ENCODE results near the gene EDC4.

EDC4 gene

DNA sequence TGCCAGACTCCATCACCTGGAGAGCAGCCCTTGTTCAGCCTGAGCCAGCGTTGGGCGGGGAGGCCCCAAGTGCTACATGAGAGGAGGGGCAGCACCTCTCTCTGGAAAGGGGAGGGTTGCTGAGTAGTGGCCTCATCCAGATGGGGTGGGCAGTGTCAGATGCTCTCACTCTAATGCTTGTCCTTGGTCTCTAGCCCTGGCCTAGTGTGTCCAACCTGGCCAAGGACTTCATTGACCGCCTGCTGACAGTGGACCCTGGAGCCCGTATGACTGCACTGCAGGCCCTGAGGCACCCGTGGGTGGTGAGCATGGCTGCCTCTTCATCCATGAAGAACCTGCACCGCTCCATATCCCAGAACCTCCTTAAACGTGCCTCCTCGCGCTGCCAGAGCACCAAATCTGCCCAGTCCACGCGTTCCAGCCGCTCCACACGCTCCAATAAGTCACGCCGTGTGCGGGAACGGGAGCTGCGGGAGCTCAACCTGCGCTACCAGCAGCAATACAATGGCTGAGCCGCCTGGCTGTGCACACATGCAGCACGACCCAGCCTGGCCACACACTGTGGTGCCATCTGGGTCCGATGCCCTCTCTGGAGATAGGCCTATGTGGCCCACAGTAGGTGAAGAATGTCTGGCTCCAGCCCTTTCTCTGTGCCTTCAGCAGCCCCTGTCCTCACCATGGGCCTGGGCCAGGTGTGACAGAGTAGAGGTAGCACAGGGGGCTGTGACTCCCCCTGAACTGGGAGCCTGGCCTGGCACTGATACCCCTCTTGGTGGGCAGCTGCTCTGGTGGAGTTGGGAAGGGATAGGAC is 54.5 kb downstream of the EDC4 start:
- DNase-seq (ENCODE audit: low spot score): no peak
- Histone ChIP-seq H2AK5ac (ENCODE audit: low read depth, low read length) (no peak overlapping the region), H3K27ac (replicated peaks; ENCODE audit: low read length) (no peak overlapping the region), H3K18ac (ENCODE audit: low read length) (no peak overlapping the region), H3K4ac (ENCODE audit: low read length) (no peak overlapping the region), H3K79me1 (ENCODE audit: low read depth, low read length) (peaks cover 4% of the 10 kb centered on the region), H3K9ac (ENCODE audit: low read depth, low read length, poor library complexity) (peak overlapping the region; percentile 72), H2BK120ac (ENCODE audit: low read depth, low read length) (no peak overlapping the region), H3K36me3 (replicated peaks in 1 of 2; ENCODE audit: control insufficient read depth in 2 of 2, insufficient read depth in 2 of 2, low read length in 2 of 2) (peaks cover 18 to 77% of the 10 kb centered on the region in 2 donors), H2BK12ac (ENCODE audit: low read length) (no peak overlapping the region), H3K14ac (ENCODE audit: low read length) (no peak overlapping the region), H3K9me3 (replicated peaks in 1 of 2; ENCODE audit: control insufficient read depth in 2 of 2, insufficient read depth in 1 of 2, low read depth in 1 of 2, low read length in 2 of 2) (peaks cover 0 to 2% of the 10 kb centered on the region in 2 donors), H2BK5ac (ENCODE audit: low read length) (peak overlapping the region; percentile 46), H3K4me3 (ENCODE audit: low read length in 2 of 2) (no peak overlapping the region), H3K23ac (ENCODE audit: low read depth, low read length, poor library complexity) (peak overlapping the region; percentile 59), H3K27me3 (ENCODE audit: control insufficient read depth in 3 of 3, insufficient read depth in 3 of 3, low read depth in 1 of 3, low read length in 3 of 3) (no peaks in the 10 kb centered on the region), H3K4me1 (ENCODE audit: control insufficient read depth in 2 of 2, insufficient read depth in 1 of 2, low read depth in 1 of 2, low read length in 2 of 2) (no peaks in the 10 kb centered on the region), H4K8ac (ENCODE audit: low read depth, low read length) (no peak overlapping the region), H3K4me2 (ENCODE audit: insufficient read depth, low read length, poor library complexity, severe bottlenecking) (no peak overlapping the region), H2AFZ (ENCODE audit: low read length) (no peak overlapping the region), H2BK15ac (ENCODE audit: low read length) (no peak overlapping the region), H4K91ac (ENCODE audit: low read depth, low read length, poor library complexity) (no peak overlapping the region)
- WGBS, 2 donors (ENCODE audit: extremely low coverage in 2 of 2, insufficient read length in 2 of 2, insufficient replicate concordance in 1 of 2): no CpG with 5 or more reads among the region's 22 CpGs

DNA sequence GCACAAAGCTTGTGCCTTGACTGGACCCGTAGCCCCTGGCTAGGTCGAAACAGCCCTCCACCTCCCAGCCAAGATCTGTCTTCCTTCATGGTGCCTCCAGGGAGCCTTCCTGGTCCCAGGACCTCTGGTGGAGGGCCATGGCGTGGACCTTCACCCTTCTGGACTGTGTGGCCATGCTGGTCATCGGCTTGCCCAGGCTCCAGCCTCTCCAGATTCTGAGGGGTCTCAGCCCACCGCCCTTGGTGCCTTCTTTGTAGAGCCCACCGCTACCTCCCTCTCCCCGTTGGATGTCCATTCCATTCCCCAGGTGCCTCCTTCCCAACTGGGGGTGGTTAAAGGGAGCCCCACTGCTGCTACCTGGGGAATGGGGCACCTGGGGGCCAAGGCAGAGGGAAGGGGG is 55.3 kb downstream of the EDC4 start:
- no CpG with 5 or more reads among the region's 7 CpGs for WGBS, 2 donors (ENCODE audit: extremely low coverage in 2 of 2, insufficient read length in 2 of 2, insufficient replicate concordance in 1 of 2)
- Histone ChIP-seq H3K36me3 (replicated peaks in 1 of 2; ENCODE audit: control insufficient read depth in 2 of 2, insufficient read depth in 2 of 2, low read length in 2 of 2) (peaks cover 17 to 71% of the 10 kb centered on the region in 2 donors), H3K27me3 (ENCODE audit: control insufficient read depth in 3 of 3, insufficient read depth in 3 of 3, low read depth in 1 of 3, low read length in 3 of 3) (no peaks in the 10 kb centered on the region), H2BK5ac (ENCODE audit: low read length) (no peak overlapping the region), H2BK120ac (ENCODE audit: low read depth, low read length) (no peak overlapping the region), H2AFZ (ENCODE audit: low read length) (no peak overlapping the region), H3K9ac (ENCODE audit: low read depth, low read length, poor library complexity) (no peak overlapping the region), H3K9me3 (replicated peaks in 1 of 2; ENCODE audit: control insufficient read depth in 2 of 2, insufficient read depth in 1 of 2, low read depth in 1 of 2, low read length in 2 of 2) (peaks cover 0 to 2% of the 10 kb centered on the region in 2 donors), H2BK15ac (ENCODE audit: low read length) (no peak overlapping the region), H3K4me2 (ENCODE audit: insufficient read depth, low read length, poor library complexity, severe bottlenecking) (no peak overlapping the region), H3K79me1 (ENCODE audit: low read depth, low read length) (peaks cover 3% of the 10 kb centered on the region), H3K4me1 (ENCODE audit: control insufficient read depth in 2 of 2, insufficient read depth in 1 of 2, low read depth in 1 of 2, low read length in 2 of 2) (no peaks in the 10 kb centered on the region), H3K23ac (ENCODE audit: low read depth, low read length, poor library complexity) (no peak overlapping the region), H3K4me3 (ENCODE audit: low read length in 2 of 2) (no peak overlapping the region), H3K27ac (replicated peaks; ENCODE audit: low read length) (no peak overlapping the region), H3K14ac (ENCODE audit: low read length) (no peak overlapping the region), H3K18ac (ENCODE audit: low read length) (no peak overlapping the region), H4K91ac (ENCODE audit: low read depth, low read length, poor library complexity) (no peak overlapping the region), H2AK5ac (ENCODE audit: low read depth, low read length) (no peak overlapping the region), H3K4ac (ENCODE audit: low read length) (no peak overlapping the region), H2BK12ac (ENCODE audit: low read length) (no peak overlapping the region), H4K8ac (ENCODE audit: low read depth, low read length) (no peak overlapping the region)
- DNase-seq (ENCODE audit: low spot score): no peak

DNA sequence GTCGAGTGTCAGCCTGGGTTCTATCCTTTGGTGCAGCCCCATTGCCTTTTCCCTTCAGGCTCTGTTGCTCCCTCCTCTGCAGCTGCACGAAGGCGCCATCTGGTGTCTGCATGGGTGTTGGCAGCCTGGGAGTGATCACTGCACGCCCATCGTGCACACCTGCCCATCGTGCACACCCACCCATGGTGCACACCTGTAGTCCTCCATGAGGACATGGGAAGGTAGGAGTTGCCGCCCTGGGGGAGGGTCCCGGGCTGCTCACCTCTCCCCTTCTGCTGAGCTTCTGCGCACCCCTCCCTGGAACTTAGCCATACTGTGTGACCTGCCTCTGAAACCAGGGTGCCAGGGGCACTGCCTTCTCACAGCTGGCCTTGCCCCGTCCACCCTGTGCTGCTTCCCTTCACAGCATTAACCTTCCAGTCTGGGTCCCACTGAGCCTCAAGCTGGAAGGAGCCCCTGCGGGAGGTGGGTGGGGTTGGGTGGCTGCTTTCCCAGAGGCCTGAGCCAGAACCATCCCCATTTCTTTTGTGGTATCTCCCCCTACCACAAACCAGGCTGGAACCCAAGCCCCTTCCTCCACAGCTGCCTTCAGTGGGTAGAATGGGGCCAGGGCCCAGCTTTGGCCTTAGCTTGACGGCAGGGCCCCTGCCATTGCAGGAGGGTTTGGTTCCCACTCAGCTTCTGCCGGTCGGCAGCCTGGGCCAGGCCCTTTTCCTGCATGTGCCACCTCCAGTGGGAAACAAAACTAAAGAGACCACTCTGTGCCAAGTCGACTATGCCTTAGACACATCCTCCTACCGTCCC is 55.9 kb downstream of the EDC4 start:
- Histone ChIP-seq H2AFZ (ENCODE audit: low read length) (no peak overlapping the region), H3K79me1 (ENCODE audit: low read depth, low read length) (no peaks in the 10 kb centered on the region), H3K23ac (ENCODE audit: low read depth, low read length, poor library complexity) (no peak overlapping the region), H4K8ac (ENCODE audit: low read depth, low read length) (no peak overlapping the region), H2BK5ac (ENCODE audit: low read length) (no peak overlapping the region), H3K36me3 (replicated peaks in 1 of 2; ENCODE audit: control insufficient read depth in 2 of 2, insufficient read depth in 2 of 2, low read length in 2 of 2) (peaks cover 15 to 68% of the 10 kb centered on the region in 2 donors), H3K9me3 (replicated peaks in 1 of 2; ENCODE audit: control insufficient read depth in 2 of 2, insufficient read depth in 1 of 2, low read depth in 1 of 2, low read length in 2 of 2) (peaks cover 0 to 2% of the 10 kb centered on the region in 2 donors), H2BK15ac (ENCODE audit: low read length) (no peak overlapping the region), H3K27me3 (ENCODE audit: control insufficient read depth in 3 of 3, insufficient read depth in 3 of 3, low read depth in 1 of 3, low read length in 3 of 3) (no peaks in the 10 kb centered on the region), H2AK5ac (ENCODE audit: low read depth, low read length) (no peak overlapping the region), H4K91ac (ENCODE audit: low read depth, low read length, poor library complexity) (no peak overlapping the region), H2BK12ac (ENCODE audit: low read length) (no peak overlapping the region), H2BK120ac (ENCODE audit: low read depth, low read length) (no peak overlapping the region), H3K4me1 (ENCODE audit: control insufficient read depth in 2 of 2, insufficient read depth in 1 of 2, low read depth in 1 of 2, low read length in 2 of 2) (no peaks in the 10 kb centered on the region), H3K14ac (ENCODE audit: low read length) (no peak overlapping the region), H3K4me3 (ENCODE audit: low read length in 2 of 2) (peak overlapping the region in 1 of 2 donors; percentile 32), H3K4me2 (ENCODE audit: insufficient read depth, low read length, poor library complexity, severe bottlenecking) (no peak overlapping the region), H3K27ac (replicated peaks; ENCODE audit: low read length) (no peak overlapping the region), H3K18ac (ENCODE audit: low read length) (no peak overlapping the region), H3K9ac (ENCODE audit: low read depth, low read length, poor library complexity) (no peak overlapping the region), H3K4ac (ENCODE audit: low read length) (no peak overlapping the region)
- DNase-seq (ENCODE audit: low spot score): peak; percentile 48
- WGBS, 2 donors (ENCODE audit: extremely low coverage in 2 of 2, insufficient read length in 2 of 2, insufficient replicate concordance in 1 of 2): no CpG with 5 or more reads among the region's 16 CpGs

GRCh38 chr16:67930191-67930590 is 57.3 kb downstream of the EDC4 start:
- Histone ChIP-seq H3K4me1 (ENCODE audit: control insufficient read depth in 2 of 2, insufficient read depth in 1 of 2, low read depth in 1 of 2, low read length in 2 of 2) (peaks cover 3 to 7% of the 10 kb centered on the region in 2 donors), H3K14ac (ENCODE audit: low read length) (no peak overlapping the region), H3K9me3 (replicated peaks in 1 of 2; ENCODE audit: control insufficient read depth in 2 of 2, insufficient read depth in 1 of 2, low read depth in 1 of 2, low read length in 2 of 2) (peaks cover 0 to 2% of the 10 kb centered on the region in 2 donors), H2BK12ac (ENCODE audit: low read length) (no peak overlapping the region), H4K8ac (ENCODE audit: low read depth, low read length) (no peak overlapping the region), H2BK120ac (ENCODE audit: low read depth, low read length) (no peak overlapping the region), H2AFZ (ENCODE audit: low read length) (no peak overlapping the region), H3K4me2 (ENCODE audit: insufficient read depth, low read length, poor library complexity, severe bottlenecking) (no peak overlapping the region), H2BK15ac (ENCODE audit: low read length) (no peak overlapping the region), H2BK5ac (ENCODE audit: low read length) (no peak overlapping the region), H3K4ac (ENCODE audit: low read length) (no peak overlapping the region), H3K36me3 (replicated peaks in 1 of 2; ENCODE audit: control insufficient read depth in 2 of 2, insufficient read depth in 2 of 2, low read length in 2 of 2) (peaks cover 15 to 60% of the 10 kb centered on the region in 2 donors), H2AK5ac (ENCODE audit: low read depth, low read length) (no peak overlapping the region), H4K91ac (ENCODE audit: low read depth, low read length, poor library complexity) (no peak overlapping the region), H3K23ac (ENCODE audit: low read depth, low read length, poor library complexity) (peak overlapping the region; percentile 52), H3K9ac (ENCODE audit: low read depth, low read length, poor library complexity) (no peak overlapping the region), H3K18ac (ENCODE audit: low read length) (no peak overlapping the region), H3K27me3 (ENCODE audit: control insufficient read depth in 3 of 3, insufficient read depth in 3 of 3, low read depth in 1 of 3, low read length in 3 of 3) (peaks cover 0 to 4% (median 0%) of the 10 kb centered on the region in 3 experiments), H3K27ac (replicated peaks; ENCODE audit: low read length) (no peak overlapping the region), H3K79me1 (ENCODE audit: low read depth, low read length) (no peaks in the 10 kb centered on the region), H3K4me3 (ENCODE audit: low read length in 2 of 2) (no peak overlapping the region)
- DNase-seq (ENCODE audit: low spot score): no peak
- no CpG with 5 or more reads among the region's 14 CpGs for WGBS, 2 donors (ENCODE audit: extremely low coverage in 2 of 2, insufficient read length in 2 of 2, insufficient replicate concordance in 1 of 2)
